Mammary epithelial cell (primary cell): ENCODE data around the gene HIBCH.

Experiments used
- CTCF ChIP-seq, 2 donors: IDR thresholded peaks in 1 of 2; conservative IDR thresholded peaks in 1 of 2; 2 replicates each; pipeline ENCODE4 v1.5.1; 2011 to 2012; ENCODE audit warnings: inconsistent platforms in 2 of 2, low read length in 2 of 2, mild to moderate bottlenecking in 2 of 2, control low read depth in 1 of 2, low read depth in 1 of 2; ENCODE audit not compliant: insufficient read depth in 1 of 2; ENCODE audit errors: extremely low read depth in 1 of 2
- EZH2 ChIP-seq: IDR thresholded peaks from 2 replicates; pipeline ENCODE4 v1.6.1; 2012; ENCODE audit warnings: low read length, inconsistent platforms, borderline replicate concordance

GRCh38 chr2:190235101-190235500, 84.5 kb downstream of the HIBCH start:
- TF ChIP-seq CTCF (conservative IDR thresholded peaks at IDR 0.05 in 1 of 2, IDR thresholded peaks at IDR 0.05 in 1 of 2; ENCODE audit: extremely low read depth in 1 of 2, insufficient read depth in 1 of 2, low read depth in 1 of 2, low read length in 2 of 2): no peak
- TF ChIP-seq EZH2: no peak
